Mesenchymal stem cell (in vitro differentiated cells and primary cell): ENCODE measurements around the gene NIPBL.
"Not testable (repeated sequence)": the region's sequence is repeated elsewhere in the genome, so short reads cannot be mapped to it uniquely, and the experiment has no call there.

ENCODE experiments used
- DNase-seq: peaks from one replicate; pipeline ENCODE4 v3.0.0-alpha.2; 2013
- H2AFZ ChIP-seq: one replicate; pipeline ENCODE4 v1.6.1; 2013; ENCODE audit warnings: low read depth, mild to moderate bottlenecking, control low read depth, inconsistent platforms, low read length, moderate library complexity
- H2AK5ac ChIP-seq: 2 replicates; pipeline ENCODE4 v1.6.1; 2013; ENCODE audit warnings: low read length, moderate library complexity, mild to moderate bottlenecking, inconsistent platforms; ENCODE audit not compliant: severe bottlenecking
- H2BK120ac ChIP-seq: one replicate; pipeline ENCODE4 v1.6.1; 2013; ENCODE audit warnings: low read depth, mild to moderate bottlenecking, inconsistent platforms, low read length, moderate library complexity
- H2BK12ac ChIP-seq, 2 experiments: one replicate each; pipeline ENCODE4 v1.6.1; 2013; ENCODE audit warnings: inconsistent platforms in 2 of 2, low read length in 2 of 2, mild to moderate bottlenecking in 2 of 2, moderate library complexity in 2 of 2, control low read depth in 1 of 2
- H2BK15ac ChIP-seq: one replicate; pipeline ENCODE4 v1.6.1; 2013; ENCODE audit warnings: mild to moderate bottlenecking, low read depth, inconsistent platforms; ENCODE audit not compliant: poor library complexity, severe bottlenecking
- H2BK5ac ChIP-seq: 2 replicates; pipeline ENCODE4 v1.6.1; 2013; ENCODE audit warnings: low read depth, mild to moderate bottlenecking, low read length, control low read depth, inconsistent platforms; ENCODE audit not compliant: poor library complexity, severe bottlenecking
- H3K14ac ChIP-seq, 2 experiments: one replicate each; pipeline ENCODE4 v1.6.1; 2013; ENCODE audit warnings: inconsistent platforms in 2 of 2, low read length in 2 of 2, control low read depth in 1 of 2, mild to moderate bottlenecking in 1 of 2, moderate library complexity in 1 of 2
- H3K18ac ChIP-seq, 2 experiments: one replicate each; pipeline ENCODE4 v1.6.1; 2013; ENCODE audit warnings: inconsistent platforms in 2 of 2, low read length in 2 of 2, control low read depth in 1 of 2, low read depth in 1 of 2, mild to moderate bottlenecking in 1 of 2
- H3K23ac ChIP-seq, 2 experiments: one replicate each; pipeline ENCODE4 v1.6.1; 2013; ENCODE audit warnings: inconsistent platforms in 2 of 2, low read length in 2 of 2, mild to moderate bottlenecking in 2 of 2, moderate library complexity in 2 of 2, control low read depth in 1 of 2
- H3K27ac ChIP-seq: 2 replicates; pipeline ENCODE4 v1.5.1; 2013; ENCODE audit warnings: mild to moderate bottlenecking, moderate library complexity, low read length, control low read depth, inconsistent platforms; ENCODE audit not compliant: poor library complexity, severe bottlenecking
- H3K27me3 ChIP-seq, 2 experiments: 2 replicates each; pipeline versions ENCODE4 v1.6.1 to v1.7.0; 2013; ENCODE audit warnings: low read length in 2 of 2, mild to moderate bottlenecking in 2 of 2, moderate library complexity in 2 of 2, control low read depth in 1 of 2, inconsistent platforms in 1 of 2; ENCODE audit not compliant: control insufficient read depth in 1 of 2, insufficient read depth in 1 of 2
- H3K36me3 ChIP-seq, 2 experiments: 2 replicates each; pipeline versions ENCODE4 v1.6.1 to v1.7.0; 2013; ENCODE audit warnings: low read length in 2 of 2, control low read depth in 1 of 2, inconsistent platforms in 1 of 2, low read depth in 1 of 2, mild to moderate bottlenecking in 1 of 2; ENCODE audit not compliant: insufficient read depth in 2 of 2, control insufficient read depth in 1 of 2
- H3K4ac ChIP-seq, 2 experiments: one replicate each; pipeline ENCODE4 v1.6.1; 2013; ENCODE audit warnings: inconsistent platforms in 2 of 2, low read length in 2 of 2, mild to moderate bottlenecking in 2 of 2, moderate library complexity in 2 of 2, control low read depth in 1 of 2, low read depth in 1 of 2
- H3K4me1 ChIP-seq: 2 replicates; pipeline ENCODE4 v1.6.1; 2013; ENCODE audit warnings: low read depth, low read length, control low read depth; ENCODE audit not compliant: control insufficient read depth, insufficient read depth
- H3K4me2 ChIP-seq: 2 replicates; pipeline ENCODE4 v1.6.1; 2013; ENCODE audit warnings: low read length, mild to moderate bottlenecking, inconsistent platforms; ENCODE audit not compliant: poor library complexity, severe bottlenecking
- H3K4me3 ChIP-seq, 2 experiments: 2 replicates each; pipeline versions ENCODE4 v1.5.1 to v1.7.0; 2013; ENCODE audit warnings: low read length in 2 of 2, mild to moderate bottlenecking in 2 of 2, control low read depth in 1 of 2, low read depth in 1 of 2; ENCODE audit not compliant: insufficient read depth in 1 of 2
- H3K79me1 ChIP-seq: replicated peaks from 2 replicates; pipeline ENCODE4 v1.6.1; 2013; ENCODE audit warnings: mild to moderate bottlenecking, control low read depth, low read length, inconsistent platforms; ENCODE audit not compliant: poor library complexity, severe bottlenecking
- H3K9ac ChIP-seq: 2 replicates; pipeline ENCODE4 v1.7.0; 2013; ENCODE audit warnings: mild to moderate bottlenecking, low read length, moderate library complexity
- H3K9me3 ChIP-seq: 2 replicates; pipeline ENCODE4 v1.7.0; 2013; ENCODE audit warnings: mild to moderate bottlenecking, low read length; ENCODE audit not compliant: control insufficient read depth
- H4K8ac ChIP-seq: one replicate; pipeline ENCODE4 v1.6.1; 2013; ENCODE audit warnings: inconsistent platforms, mild to moderate bottlenecking, low read length, moderate library complexity
- H4K91ac ChIP-seq: one replicate; pipeline ENCODE4 v1.6.1; 2013; ENCODE audit warnings: mild to moderate bottlenecking, low read length, inconsistent platforms
- WGBS: methylation state at CpG from one replicate; pipeline ENCODE4 v1.1.7; 2013; ENCODE audit warnings: mixed read lengths; 5-methylcytosine and 5-hydroxymethylcytosine counted together

NIPBL gene

GRCh38 chr5:36848545-36848944, 28.0 kb upstream of the NIPBL start:
- H3K4ac ChIP-seq, H4K8ac ChIP-seq, H3K9ac ChIP-seq, H2BK120ac ChIP-seq, H3K9me3 ChIP-seq, H3K14ac ChIP-seq, H3K27me3 ChIP-seq, H3K18ac ChIP-seq, H4K91ac ChIP-seq, H2BK12ac ChIP-seq, H3K27ac ChIP-seq, H2AK5ac ChIP-seq, H3K4me3 ChIP-seq, H3K23ac ChIP-seq, DNase-seq, H2AFZ ChIP-seq, H2BK5ac ChIP-seq, H3K79me1 ChIP-seq, H3K4me2 ChIP-seq, H2BK15ac ChIP-seq, H3K4me1 ChIP-seq, H3K36me3 ChIP-seq: not testable (repeated sequence)
- 83% methylated on average over 3 of the region's 3 CpGs for WGBS

DNA sequence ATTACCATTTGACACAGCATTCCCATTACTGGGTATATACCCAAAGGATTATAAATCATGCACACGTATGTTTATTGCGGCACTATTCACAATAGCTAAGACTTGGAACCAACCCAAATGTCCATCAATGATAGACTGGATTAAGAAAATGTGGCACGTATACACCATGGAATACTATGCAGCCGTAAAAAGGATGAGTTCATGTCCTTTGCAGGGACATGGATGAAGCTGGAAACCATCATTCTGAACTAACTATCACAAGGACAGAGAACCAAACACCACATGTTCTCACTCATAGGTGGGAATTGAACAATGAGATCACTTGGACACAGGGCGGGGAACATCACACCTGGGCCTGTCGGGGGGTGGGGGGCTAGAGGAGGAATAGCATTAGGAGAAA, 23.7 kb upstream of the NIPBL start:
- H3K36me3 ChIP-seq, H3K4me2 ChIP-seq, H2AFZ ChIP-seq: not testable (repeated sequence)

GRCh38 chr5:36854402-36855140, 22.0 kb upstream of the NIPBL start:
- no peak for DNase-seq
- no peak overlapping the region for H3K27ac ChIP-seq
- H4K8ac ChIP-seq = no peak overlapping the region
- no peaks in the 10 kb centered on the region for H3K4me1 ChIP-seq
- H3K4me3 ChIP-seq = no peak overlapping the region
- no peaks in the 10 kb centered on the region for H3K36me3 ChIP-seq
- H3K18ac ChIP-seq = no peak overlapping the region
- no peak overlapping the region for H3K4ac ChIP-seq
- H3K4me2 ChIP-seq = no peak overlapping the region
- no peak overlapping the region for H3K9ac ChIP-seq
- no peak overlapping the region for H2AK5ac ChIP-seq
- H3K27me3 ChIP-seq = no peaks in the 10 kb centered on the region
- WGBS = 90% methylated on average over 14 of the region's 16 CpGs
- H3K79me1 ChIP-seq = no peaks in the 10 kb centered on the region
- no peak overlapping the region for H3K14ac ChIP-seq
- H2BK12ac ChIP-seq = no peak overlapping the region
- no peak overlapping the region for H2BK5ac ChIP-seq
- no peak overlapping the region for H2AFZ ChIP-seq
- no peak overlapping the region for H3K23ac ChIP-seq
- H3K9me3 ChIP-seq = no peaks in the 10 kb centered on the region
- H4K91ac ChIP-seq = no peak overlapping the region
- no peak overlapping the region for H2BK120ac ChIP-seq
- no peak overlapping the region for H2BK15ac ChIP-seq

More for the DNA sequence above, 23.7 kb upstream of the NIPBL start:
- H3K4me3 ChIP-seq, H2BK12ac ChIP-seq, H2BK15ac ChIP-seq, H4K91ac ChIP-seq, H3K4ac ChIP-seq, H3K27ac ChIP-seq, H3K18ac ChIP-seq, H3K27me3 ChIP-seq, H2BK5ac ChIP-seq, H3K9ac ChIP-seq, H3K79me1 ChIP-seq, H3K9me3 ChIP-seq, H3K4me1 ChIP-seq, DNase-seq, H2BK120ac ChIP-seq, H2AK5ac ChIP-seq, H3K23ac ChIP-seq, H4K8ac ChIP-seq, H3K14ac ChIP-seq: not testable (repeated sequence)
- 94% methylated on average over 6 of the region's 6 CpGs for WGBS

DNA sequence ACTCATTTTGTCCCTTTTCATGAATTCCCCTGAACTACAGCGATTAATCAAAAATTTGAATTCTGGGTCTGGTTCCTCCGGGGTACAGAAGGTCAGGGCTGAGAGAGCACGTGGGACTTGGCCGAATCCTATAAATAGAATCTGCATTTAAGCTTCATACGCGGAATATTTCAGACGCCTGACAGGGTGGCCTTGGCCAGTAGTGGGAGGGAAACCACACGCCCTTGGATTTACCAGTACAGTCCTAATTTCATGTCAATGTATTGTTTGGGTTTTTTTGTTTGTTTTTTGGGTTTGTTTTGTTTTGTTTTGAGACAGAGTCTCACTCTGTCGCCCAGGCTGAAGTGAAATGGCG, 21.5 kb upstream of the NIPBL start:
- Histone ChIP-seq H3K9ac (no peak overlapping the region), H2AK5ac (no peak overlapping the region), H4K8ac (no peak overlapping the region), H2BK12ac (no peak overlapping the region), H3K18ac (no peak overlapping the region), H2AFZ (no peak overlapping the region), H3K27ac (no peak overlapping the region), H2BK120ac (no peak overlapping the region), H3K4me2 (no peak overlapping the region), H3K4me3 (no peak overlapping the region), H3K23ac (no peak overlapping the region), H2BK15ac (no peak overlapping the region), H3K27me3 (no peaks in the 10 kb centered on the region), H3K36me3 (no peaks in the 10 kb centered on the region), H3K79me1 (no peaks in the 10 kb centered on the region), H3K9me3 (no peaks in the 10 kb centered on the region), H3K14ac (no peak overlapping the region), H2BK5ac (no peak overlapping the region), H3K4me1 (no peaks in the 10 kb centered on the region), H4K91ac (no peak overlapping the region), H3K4ac (no peak overlapping the region)
- 94% methylated on average over 10 of the region's 10 CpGs for WGBS
- DNase-seq = no peak
